Stimulated activated CD4-positive, alpha-beta T cell treated with anti-CD3 and anti-CD28 coated beads, TNF-alpha, amount 100 ng/mL, for 24 hours (primary cell): Measurements from ENCODE around the gene KIF1A.

Experiments
- DNase-seq, 3 experiments: peaks; one replicate each; pipeline ENCODE4 v3.0.0-alpha.2; 2020; ENCODE audit warnings: low read depth in 3 of 3

The KIF1A gene

GRCh38 chr2:240735476-240735875 is 84.5 kb downstream of the KIF1A start:
- DNase-seq: no peak

GRCh38 chr2:240734756-240735155 is 85.3 kb downstream of the KIF1A start:
- no peak for DNase-seq

- DNase-seq: no peak
Measured at GRCh38 chr2:240733803-240734495, 86.1 kb downstream of the KIF1A start.

GRCh38 chr2:240732911-240733622 is 87.0 kb downstream of the KIF1A start:
- no peak for DNase-seq

GRCh38 chr2:240732184-240732583 is 87.8 kb downstream of the KIF1A start:
- no peak for DNase-seq

GRCh38 chr2:240731178-240731545 is 88.9 kb downstream of the KIF1A start:
- no peak for DNase-seq

- no peak for DNase-seq
Measured at GRCh38 chr2:240730501-240731177, 89.4 kb downstream of the KIF1A start.

GRCh38 chr2:240728827-240729226 is 91.2 kb downstream of the KIF1A start:
- no peak for DNase-seq

GRCh38 chr2:240728361-240728760 is 91.7 kb downstream of the KIF1A start:
- no peak for DNase-seq

- DNase-seq: no peak
Measured at GRCh38 chr2:240727913-240728312, 92.1 kb downstream of the KIF1A start.

- DNase-seq: no peak
Measured at GRCh38 chr2:240727439-240727838, 92.6 kb downstream of the KIF1A start.

GRCh38 chr2:240726876-240727275 is 93.1 kb downstream of the KIF1A start:
- no peak for DNase-seq

- DNase-seq: no peak
Measured at GRCh38 chr2:240725671-240726070, 94.3 kb downstream of the KIF1A start.

GRCh38 chr2:240725266-240725665 is 94.8 kb downstream of the KIF1A start:
- DNase-seq: no peak

- no peak for DNase-seq
Measured at GRCh38 chr2:240724431-240724830, 95.6 kb downstream of the KIF1A start.

GRCh38 chr2:240723851-240724250 is 96.2 kb downstream of the KIF1A start:
- no peak for DNase-seq

GRCh38 chr2:240722796-240723735 is 97.0 kb downstream of the KIF1A start:
- DNase-seq: no peak

- DNase-seq: no peak
Measured at GRCh38 chr2:240722376-240722775, 97.6 kb downstream of the KIF1A start.

- no peak for DNase-seq
Measured at GRCh38 chr2:240721596-240722180, 98.3 kb downstream of the KIF1A start.

GRCh38 chr2:240720686-240721595 is 99.1 kb downstream of the KIF1A start:
- DNase-seq: no peak
